Measurements from ENCODE around the gene HRAS. TPM values are rescaled to one million over a fixed set of nuclear protein-coding genes. Genes with fewer than 3 reads are reported as not detected.
A peak's percentile ranks its signal among the peaks of the same experiment; 100 is the strongest.

HRAS gene
- total and polyA plus RNA-seq, 2 donors (not counting 1 experiment from before 2014, with no cell fraction given): 63.5 to 86.0 TPM

- Mint-ChIP-seq H3K4me1 (peaks cover 5% of the 10 kb centered on the region), H3K27me3 (no peaks in the 10 kb centered on the region), H3K4me3 (no peak overlapping the region), H3K9me3 (ENCODE audit: insufficient read depth) (no peaks in the 10 kb centered on the region), H3K27ac (no peak overlapping the region)
- Histone ChIP-seq H3K9me3 (ENCODE audit: control extremely low read depth in 1 of 3, control insufficient read depth in 2 of 3, insufficient read depth in 1 of 3, low read length in 2 of 3) (no peaks in the 10 kb centered on the region), H3K79me2 (ENCODE audit: control insufficient read depth, insufficient read depth, low read length) (no peaks in the 10 kb centered on the region), H3K27ac (ENCODE audit: low read length in 2 of 2) (no peak overlapping the region), H4K20me1 (ENCODE audit: control insufficient read depth, insufficient read depth, low read length, poor library complexity, severe bottlenecking) (peaks cover 4% of the 10 kb centered on the region), H3K4me2 (replicated peaks; ENCODE audit: low read depth, low read length, poor library complexity, severe bottlenecking) (no peak overlapping the region), H3K4me1 (ENCODE audit: control insufficient read depth in 2 of 2, insufficient read depth in 2 of 2, low read length in 2 of 2) (peaks cover 0 to 9% of the 10 kb centered on the region in 2 donors), H3K27me3 (replicated peaks in 1 of 4; ENCODE audit: control extremely low read depth in 1 of 4, control insufficient read depth in 3 of 4, insufficient read depth in 4 of 4, low read length in 3 of 4) (peaks cover 0 to 4% (median 2%) of the 10 kb centered on the region in 4 experiments), H2AFZ (ENCODE audit: insufficient read depth, low read depth, low read length, poor library complexity, severe bottlenecking) (no peak overlapping the region), H3K9ac (ENCODE audit: low read length) (no peak overlapping the region), H3K36me3 (replicated peaks in 1 of 2; ENCODE audit: control extremely low read depth in 1 of 2, control insufficient read depth in 1 of 2, extremely low read depth in 1 of 2, insufficient read depth in 2 of 2, low read length in 1 of 2) (peaks cover 0 to 7% of the 10 kb centered on the region in 2 experiments), H3K4me3 (ENCODE audit: control extremely low read depth in 1 of 5, extremely low read depth in 1 of 5, insufficient read depth in 1 of 5, low read depth in 2 of 5, low read length in 4 of 5) (no peak overlapping the region)
- intact Hi-C loops (cut with micrococcal nuclease): no loop called here
- POLR2A ChIA-PET: no interaction called here
- DNase-seq (no peak), ATAC-seq (ENCODE audit: low read depth) (peak; percentile 62)
- WGBS (ENCODE audit: insufficient coverage): 80% methylated on average over 32 of the region's 32 CpGs
- no peak for TF ChIP-seq CTCF (IDR thresholded peaks at IDR 0.05)
- no peak for TF ChIP-seq EZH2 (IDR thresholded peaks at IDR 0.05; ENCODE audit: borderline replicate concordance, insufficient read depth, low read depth, low read length, poor library complexity, severe bottlenecking)
- CTCF ChIA-PET: no interaction called here
Measured at GRCh38 chr11:548700-549603, 13.6 kb upstream of the HRAS start.

- no peak overlapping the region for H3K27ac ChIP-seq (ENCODE audit: low read length in 2 of 2)
- H3K4me3 ChIP-seq (ENCODE audit: control extremely low read depth in 1 of 5, extremely low read depth in 1 of 5, insufficient read depth in 1 of 5, low read depth in 2 of 5, low read length in 4 of 5): no peak overlapping the region
- WGBS (ENCODE audit: insufficient coverage): 94% methylated on average over 11 of the region's 11 CpGs
- peaks cover 0 to 4% of the 10 kb centered on the region in 2 donors for H3K4me1 ChIP-seq (ENCODE audit: control insufficient read depth in 2 of 2, insufficient read depth in 2 of 2, low read length in 2 of 2)
- no peak overlapping the region for H3K27ac Mint-ChIP-seq
- peaks cover 2% of the 10 kb centered on the region for H3K4me1 Mint-ChIP-seq
- H3K9me3 ChIP-seq (ENCODE audit: control extremely low read depth in 1 of 3, control insufficient read depth in 2 of 3, insufficient read depth in 1 of 3, low read length in 2 of 3): no peaks in the 10 kb centered on the region
- no peak overlapping the region for H2AFZ ChIP-seq (ENCODE audit: insufficient read depth, low read depth, low read length, poor library complexity, severe bottlenecking)
- H3K27me3 ChIP-seq (replicated peaks in 1 of 4; ENCODE audit: control extremely low read depth in 1 of 4, control insufficient read depth in 3 of 4, insufficient read depth in 4 of 4, low read length in 3 of 4): no peaks in the 10 kb centered on the region
- no peak overlapping the region for H3K4me3 Mint-ChIP-seq
- no peaks in the 10 kb centered on the region for H3K9me3 Mint-ChIP-seq (ENCODE audit: insufficient read depth)
- ATAC-seq (ENCODE audit: low read depth) (no peak), DNase-seq (peak; percentile 14)
- H3K27me3 Mint-ChIP-seq: no peaks in the 10 kb centered on the region
- TF ChIP-seq EZH2 (IDR thresholded peaks at IDR 0.05; ENCODE audit: borderline replicate concordance, insufficient read depth, low read depth, low read length, poor library complexity, severe bottlenecking) (no peak), CTCF (IDR thresholded peaks at IDR 0.05) (no peak)
- no peak overlapping the region for H3K4me2 ChIP-seq (replicated peaks; ENCODE audit: low read depth, low read length, poor library complexity, severe bottlenecking)
- H4K20me1 ChIP-seq (ENCODE audit: control insufficient read depth, insufficient read depth, low read length, poor library complexity, severe bottlenecking): no peaks in the 10 kb centered on the region
- ChIA-PET POLR2A (no interaction called here), CTCF (interaction anchor here (0.6 to 1.2 kb wide), 4 partner anchors 10 to 178 kb away, joined by 3 to 5 read pairs (median 3); partner anchors contain the start of gene HRAS)
- H3K79me2 ChIP-seq (ENCODE audit: control insufficient read depth, insufficient read depth, low read length): peaks cover 10% of the 10 kb centered on the region
- H3K9ac ChIP-seq (ENCODE audit: low read length): no peak overlapping the region
- peaks cover 0 to 6% of the 10 kb centered on the region in 2 experiments for H3K36me3 ChIP-seq (replicated peaks in 1 of 2; ENCODE audit: control extremely low read depth in 1 of 2, control insufficient read depth in 1 of 2, extremely low read depth in 1 of 2, insufficient read depth in 2 of 2, low read length in 1 of 2)
- intact Hi-C loops (cut with micrococcal nuclease): no loop called here
Measured at GRCh38 chr11:545171-545570, 9.8 kb upstream of the HRAS start.

All from B cell (primary cell).